NCI-H1436 treated with DMSO at 0.1 percent for 48 hours (cell line): ENCODE results near the gene RIPOR1.
"Not testable (repeated sequence)": the region's sequence is repeated elsewhere in the genome, so short reads cannot be mapped to it uniquely, and the experiment has no call there.

Experiments
- DNase-seq: peaks from one replicate; lab custom pipeline; 2025; lab: John Stamatoyannopoulos, UW

RIPOR1 gene, protein sequence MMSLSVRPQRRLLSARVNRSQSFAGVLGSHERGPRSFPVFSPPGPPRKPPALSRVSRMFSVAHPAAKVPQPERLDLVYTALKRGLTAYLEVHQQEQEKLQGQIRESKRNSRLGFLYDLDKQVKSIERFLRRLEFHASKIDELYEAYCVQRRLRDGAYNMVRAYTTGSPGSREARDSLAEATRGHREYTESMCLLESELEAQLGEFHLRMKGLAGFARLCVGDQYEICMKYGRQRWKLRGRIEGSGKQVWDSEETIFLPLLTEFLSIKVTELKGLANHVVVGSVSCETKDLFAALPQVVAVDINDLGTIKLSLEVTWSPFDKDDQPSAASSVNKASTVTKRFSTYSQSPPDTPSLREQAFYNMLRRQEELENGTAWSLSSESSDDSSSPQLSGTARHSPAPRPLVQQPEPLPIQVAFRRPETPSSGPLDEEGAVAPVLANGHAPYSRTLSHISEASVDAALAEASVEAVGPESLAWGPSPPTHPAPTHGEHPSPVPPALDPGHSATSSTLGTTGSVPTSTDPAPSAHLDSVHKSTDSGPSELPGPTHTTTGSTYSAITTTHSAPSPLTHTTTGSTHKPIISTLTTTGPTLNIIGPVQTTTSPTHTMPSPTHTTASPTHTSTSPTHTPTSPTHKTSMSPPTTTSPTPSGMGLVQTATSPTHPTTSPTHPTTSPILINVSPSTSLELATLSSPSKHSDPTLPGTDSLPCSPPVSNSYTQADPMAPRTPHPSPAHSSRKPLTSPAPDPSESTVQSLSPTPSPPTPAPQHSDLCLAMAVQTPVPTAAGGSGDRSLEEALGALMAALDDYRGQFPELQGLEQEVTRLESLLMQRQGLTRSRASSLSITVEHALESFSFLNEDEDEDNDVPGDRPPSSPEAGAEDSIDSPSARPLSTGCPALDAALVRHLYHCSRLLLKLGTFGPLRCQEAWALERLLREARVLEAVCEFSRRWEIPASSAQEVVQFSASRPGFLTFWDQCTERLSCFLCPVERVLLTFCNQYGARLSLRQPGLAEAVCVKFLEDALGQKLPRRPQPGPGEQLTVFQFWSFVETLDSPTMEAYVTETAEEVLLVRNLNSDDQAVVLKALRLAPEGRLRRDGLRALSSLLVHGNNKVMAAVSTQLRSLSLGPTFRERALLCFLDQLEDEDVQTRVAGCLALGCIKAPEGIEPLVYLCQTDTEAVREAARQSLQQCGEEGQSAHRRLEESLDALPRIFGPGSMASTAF

DNA sequence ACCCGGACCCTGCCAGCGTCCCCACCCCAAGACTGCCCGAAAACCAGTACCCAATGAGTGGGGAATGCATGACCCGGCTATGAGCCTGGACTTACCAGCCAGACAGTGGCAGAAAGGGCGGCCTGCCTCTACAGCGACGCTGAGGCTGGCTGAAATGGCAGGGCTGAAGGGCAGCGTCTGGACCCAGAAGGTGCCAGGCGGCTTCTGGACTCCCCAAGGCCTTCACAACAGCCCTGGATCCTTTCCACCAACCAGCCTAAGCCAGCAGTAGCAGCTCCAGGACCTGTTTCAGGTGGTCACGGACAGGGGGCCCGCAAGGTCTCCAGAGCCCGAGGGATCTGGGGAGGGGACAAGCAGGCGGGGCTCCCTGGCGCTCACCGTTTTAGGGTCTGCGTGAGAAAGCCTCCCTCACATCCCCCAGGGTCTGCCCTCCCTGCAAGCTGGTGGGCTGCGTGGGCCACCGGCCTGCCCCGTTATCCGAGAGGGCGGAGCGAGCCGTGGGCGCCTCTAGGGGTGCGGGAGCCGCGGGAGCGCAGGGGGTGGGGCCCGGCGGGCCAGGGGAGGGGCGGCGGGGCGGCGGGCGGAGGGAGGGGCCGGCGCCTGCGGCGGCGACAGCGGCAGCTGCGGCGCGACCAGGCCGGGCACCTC, at the start of gene RIPOR1:
Gene RIPOR1 (plus strand): TSS at position 608 of the 648 bp plus-strand sequence. CDS start 9,618 bp downstream, outside the sequence.
- DNase-seq = no peak

DNA sequence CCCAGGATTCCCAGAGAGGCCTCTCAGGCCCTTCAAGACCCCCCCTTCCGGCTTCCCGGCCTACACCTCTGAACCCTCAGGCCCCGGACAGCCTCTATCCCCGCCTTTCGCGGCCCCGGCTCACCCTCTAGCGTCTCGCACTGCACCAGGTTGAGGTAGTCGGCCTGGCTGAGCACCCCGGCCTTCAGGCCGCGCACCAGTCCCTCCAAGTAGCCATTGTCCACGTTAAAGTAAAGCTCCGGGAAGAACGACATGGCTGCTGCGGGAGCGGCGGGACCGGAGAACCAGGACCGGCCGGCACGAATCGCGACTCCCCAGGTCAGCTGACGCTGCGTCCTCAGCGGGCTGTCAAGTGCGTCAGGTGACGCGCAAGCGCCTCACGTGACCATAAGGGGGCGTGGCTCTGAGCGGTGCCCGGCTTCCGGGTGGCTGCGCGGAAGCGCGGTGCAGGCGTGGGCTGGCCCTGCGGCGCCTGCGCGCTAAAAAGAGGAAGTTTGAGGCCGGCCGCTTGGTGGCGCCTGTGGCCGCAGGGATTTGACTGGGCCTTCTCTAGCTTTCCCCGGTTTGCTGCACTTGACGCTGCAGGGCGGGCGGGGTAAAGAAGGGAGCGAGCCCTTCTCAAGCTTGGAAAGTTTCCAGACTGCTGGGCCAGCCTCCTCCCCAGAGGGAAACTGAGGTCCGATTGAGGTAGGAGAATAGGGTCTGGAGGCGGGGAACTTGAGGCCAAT, 47.6 kb upstream of the RIPOR1 start, which contains the start of gene ATP6V0D1:
Gene ATP6V0D1 (minus strand): TSS at position 325 of the 728 bp plus-strand sequence. CDS start 71 bp downstream, at position 254.
- DNase-seq = peak; percentile 82

DNA sequence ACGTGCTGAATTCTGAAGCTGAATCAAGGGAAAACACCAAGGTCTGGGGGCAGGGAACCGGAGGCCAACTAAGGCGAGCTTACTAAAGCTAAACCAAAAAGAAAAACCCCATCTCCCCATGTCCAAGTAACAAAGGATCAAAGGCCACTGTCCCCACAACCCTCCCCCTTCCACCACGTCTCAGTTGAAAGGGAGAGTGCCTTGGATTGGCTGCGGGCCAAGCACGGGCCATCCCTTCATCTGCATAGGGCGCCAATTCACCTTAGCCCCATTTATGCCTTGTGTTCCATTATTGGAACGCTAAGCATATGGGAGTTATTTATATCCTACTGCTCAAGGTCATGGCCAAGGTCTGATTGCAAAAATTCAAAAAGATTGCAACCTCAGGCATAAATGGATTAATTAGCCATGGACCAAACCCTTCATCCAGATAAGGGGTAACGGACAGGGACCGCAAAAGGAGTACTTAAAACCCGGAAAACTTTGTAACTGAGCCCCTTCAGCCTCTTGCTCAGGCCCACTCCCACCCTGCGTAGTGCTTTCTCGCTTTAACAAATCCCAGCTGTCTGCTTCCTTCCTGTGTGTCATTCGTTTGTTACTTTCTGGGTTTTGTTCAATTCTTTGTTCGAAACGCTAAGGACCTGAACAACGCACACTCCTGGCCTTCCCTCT, 46.9 kb upstream of the RIPOR1 start:
- no peak for DNase-seq

DNA sequence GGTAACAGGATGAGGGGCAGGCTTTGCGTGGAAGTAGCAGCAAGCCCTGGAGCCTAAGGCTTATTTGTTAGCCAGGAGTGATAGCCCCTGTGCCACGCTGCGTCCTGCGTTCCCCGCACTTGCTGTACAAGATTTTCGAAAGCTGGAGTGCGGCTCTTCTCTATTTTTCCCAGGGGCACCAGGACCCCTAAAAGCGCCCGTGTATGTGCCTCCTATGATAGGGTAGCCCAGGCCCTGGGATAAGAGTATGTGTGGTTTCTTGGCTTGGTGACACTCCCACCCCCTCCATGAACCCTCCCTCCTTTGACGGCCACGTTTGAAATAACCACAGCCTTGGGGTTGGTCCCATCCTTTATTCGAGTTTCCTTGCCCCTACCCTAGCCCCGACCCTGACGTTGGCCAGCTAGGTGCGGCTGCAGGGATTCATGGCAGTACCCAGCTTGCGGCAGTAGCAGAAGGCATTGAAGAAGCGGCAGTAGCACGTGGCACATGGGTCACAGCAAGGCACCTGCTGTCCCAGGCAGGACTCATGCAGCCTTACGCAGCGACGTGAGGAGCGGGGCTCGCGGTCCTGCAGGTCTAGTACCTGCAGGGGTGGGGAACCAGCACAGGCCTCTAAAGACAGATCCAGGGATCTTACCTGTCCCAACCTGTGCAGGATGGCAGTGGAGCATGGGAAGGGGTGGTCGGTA, 46.2 kb upstream of the RIPOR1 start:
- DNase-seq = no peak

DNA sequence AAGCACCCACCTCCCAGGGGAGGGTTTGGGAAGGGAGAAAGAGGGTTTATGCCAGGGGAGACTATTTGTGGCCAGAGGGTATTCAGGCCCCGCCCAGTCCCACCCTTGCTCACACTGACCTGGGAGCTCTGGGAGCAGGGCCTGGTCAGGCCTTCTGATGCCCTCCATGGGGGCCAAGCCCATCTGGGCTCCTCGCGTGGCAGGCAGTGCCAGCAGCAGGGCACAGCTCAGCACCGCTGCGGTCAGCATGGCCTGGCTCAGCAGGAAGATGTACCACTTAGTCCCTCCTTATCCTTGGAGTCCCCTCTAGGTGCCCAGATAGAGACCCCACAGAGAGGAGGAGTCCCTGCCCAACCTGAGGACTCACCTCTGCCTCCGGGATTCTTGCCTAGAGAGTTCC, 45.5 kb upstream of the RIPOR1 start, which contains the start of gene AGRP:
Gene AGRP (minus strand): TSS at position 398 of the 400 bp plus-strand sequence. CDS start 149 bp downstream, at position 249.
- no peak for DNase-seq

DNA sequence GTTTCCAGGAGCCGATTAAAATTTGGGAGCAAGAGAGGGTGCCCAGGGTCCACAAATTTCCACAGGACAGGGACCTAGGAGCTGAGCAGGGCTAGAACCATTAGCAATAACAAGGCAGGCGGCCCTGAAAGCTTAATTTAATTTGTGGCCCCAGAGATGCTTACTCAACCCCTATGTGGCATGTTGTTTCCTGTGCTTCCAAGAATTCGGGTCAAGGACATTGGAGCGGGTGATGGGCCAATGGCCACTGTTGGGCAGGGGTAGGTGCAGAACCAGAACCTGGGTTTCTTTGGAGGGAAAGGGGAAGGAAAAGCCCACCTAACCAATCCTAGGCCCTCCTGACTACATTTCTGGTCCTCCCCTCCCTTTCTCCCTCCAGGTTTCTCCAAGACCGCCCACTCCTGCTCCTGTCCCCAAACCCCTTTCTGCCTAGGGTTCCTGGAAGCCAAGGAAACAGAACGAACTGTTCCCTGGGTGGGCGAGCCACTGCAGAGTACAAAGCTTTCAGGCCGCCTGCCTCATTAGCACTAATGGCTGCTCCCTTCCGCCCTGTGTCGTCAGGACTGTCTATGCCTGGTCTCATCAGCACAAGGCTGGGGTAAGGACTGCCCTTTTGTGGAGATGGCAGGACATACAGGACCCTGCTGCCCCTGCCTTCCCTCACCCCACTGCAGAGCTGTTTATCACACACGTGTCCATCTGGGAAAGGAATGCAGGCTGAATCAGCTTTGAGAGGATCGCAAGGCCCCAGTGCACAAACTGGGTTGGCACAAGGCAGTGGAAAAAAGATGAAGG, 44.7 kb upstream of the RIPOR1 start:
- no peak for DNase-seq

DNA sequence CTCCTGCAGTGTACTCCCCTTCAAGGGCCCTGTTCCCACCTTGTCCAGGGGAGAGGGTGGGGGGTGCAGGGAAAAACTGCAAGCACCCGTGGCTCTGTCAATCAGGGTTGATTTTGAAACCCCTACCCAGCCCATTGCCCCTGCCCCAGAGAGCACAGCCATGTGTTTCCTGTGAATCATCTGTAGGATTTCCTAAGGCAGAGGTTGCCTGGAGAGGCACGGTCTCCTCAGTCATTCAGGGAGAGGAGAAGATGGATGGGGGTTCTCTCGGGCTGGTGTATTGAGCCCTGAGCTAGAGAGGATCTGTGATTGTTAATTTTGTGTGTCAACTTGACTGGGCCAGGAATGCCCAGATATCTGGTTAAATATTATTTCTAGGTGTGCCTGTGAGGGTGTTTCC, 41.8 kb upstream of the RIPOR1 start:
- DNase-seq = no peak

DNA sequence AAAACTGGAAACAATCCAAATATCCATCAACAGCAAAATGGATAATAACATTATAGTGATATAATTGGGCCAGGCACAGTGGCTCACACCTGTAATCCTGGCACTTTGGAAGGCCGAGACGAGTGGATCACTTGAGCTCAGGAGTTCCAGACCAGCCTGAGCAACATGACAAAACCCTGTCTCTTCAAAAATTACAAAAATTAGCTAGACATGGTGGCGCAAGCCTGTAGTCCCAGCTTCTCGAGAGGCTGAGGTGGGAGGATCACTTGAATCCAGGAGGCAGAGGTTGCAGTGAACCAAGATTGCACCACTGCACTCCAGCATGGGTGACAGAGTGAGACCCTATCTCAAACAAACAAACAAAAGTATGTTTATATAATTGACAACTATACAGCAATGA, 41.1 kb upstream of the RIPOR1 start:
- not testable (repeated sequence) for DNase-seq

DNA sequence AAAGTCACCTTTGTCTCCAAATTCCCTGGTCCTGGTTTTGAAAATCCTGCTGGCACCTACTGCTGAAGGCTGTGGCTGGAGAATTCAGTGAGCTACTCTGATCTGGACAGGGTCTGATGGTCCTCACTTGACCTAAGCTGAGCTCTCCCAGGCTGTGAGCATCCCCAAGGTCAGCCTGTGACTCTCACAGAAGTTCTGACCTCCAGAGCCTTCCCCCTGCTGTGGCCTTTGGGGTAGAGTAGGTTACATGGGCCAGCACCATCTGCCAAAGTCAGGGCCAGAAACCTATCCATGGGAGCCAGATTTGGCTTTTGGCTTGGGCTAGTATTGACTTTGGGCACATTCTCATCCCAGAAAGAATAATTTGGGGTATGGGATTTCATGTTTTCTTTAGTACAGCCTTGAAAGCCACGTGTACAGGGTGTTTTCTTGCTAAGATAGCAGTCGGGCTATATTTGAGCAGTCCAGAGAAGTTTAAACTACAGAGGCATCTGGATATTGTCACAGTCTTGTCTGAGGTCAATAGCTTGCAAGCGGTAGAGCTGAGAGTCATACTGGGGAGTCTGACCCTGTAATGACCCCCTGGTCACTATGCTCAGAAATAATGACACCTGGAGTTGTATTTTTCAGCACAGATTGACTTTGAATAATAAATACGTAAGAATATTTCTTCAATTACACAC, 39.1 kb upstream of the RIPOR1 start:
- DNase-seq = no peak

DNA sequence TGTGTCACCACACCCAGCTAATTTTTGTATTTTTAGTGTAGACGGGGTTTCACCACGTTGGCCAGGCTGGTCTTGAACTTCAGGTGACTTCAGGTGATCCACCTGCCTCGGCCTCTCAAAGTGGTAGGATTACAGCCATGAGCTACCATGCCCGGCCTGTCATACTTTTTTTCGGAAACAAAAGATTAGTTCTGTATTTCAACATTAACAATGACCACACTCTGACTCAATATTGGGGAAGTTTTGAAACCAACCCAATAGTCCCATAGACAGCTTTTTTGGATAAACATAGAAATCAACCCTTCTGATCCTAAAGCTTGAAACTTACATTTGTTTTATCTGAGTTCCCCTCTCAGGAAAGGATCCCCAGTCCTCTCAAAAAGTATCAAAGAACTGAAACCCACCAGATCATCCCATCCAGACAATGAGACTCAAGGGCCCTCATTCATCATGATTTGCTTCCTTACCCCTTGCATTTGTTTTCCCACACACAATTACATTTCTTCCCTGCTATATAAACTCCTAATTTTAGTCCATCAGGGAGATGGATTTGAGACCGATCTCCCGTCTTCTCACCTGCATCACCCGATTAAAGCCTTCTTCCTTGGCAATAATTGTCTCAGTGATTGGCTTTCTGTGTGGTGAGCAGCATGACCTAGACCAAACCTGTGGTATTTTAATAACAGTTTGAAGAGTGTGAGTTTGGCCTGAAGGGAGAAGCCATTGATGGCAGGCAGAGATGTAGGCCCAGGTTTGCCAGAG, 38.1 kb upstream of the RIPOR1 start:
- no peak for DNase-seq

DNA sequence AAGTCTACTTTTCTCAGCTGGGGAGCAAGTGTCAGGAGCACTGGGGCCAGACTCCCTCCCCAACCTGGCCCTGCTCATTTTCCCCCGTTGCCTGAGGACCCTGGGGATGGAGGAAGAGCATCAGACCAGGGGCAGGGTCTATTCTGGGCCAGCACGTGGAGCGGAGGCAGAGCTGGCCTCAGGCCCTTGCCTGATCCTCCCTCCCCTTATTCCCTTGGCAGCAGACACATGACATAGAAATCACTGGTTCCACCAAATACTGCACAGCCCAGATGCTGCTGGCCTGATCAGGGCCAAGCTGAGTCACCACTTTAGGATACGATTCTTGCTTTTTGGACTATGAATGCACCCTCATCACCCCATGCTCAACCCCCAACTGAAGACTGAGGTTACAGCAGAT, 29.5 kb upstream of the RIPOR1 start:
- DNase-seq = no peak

DNA sequence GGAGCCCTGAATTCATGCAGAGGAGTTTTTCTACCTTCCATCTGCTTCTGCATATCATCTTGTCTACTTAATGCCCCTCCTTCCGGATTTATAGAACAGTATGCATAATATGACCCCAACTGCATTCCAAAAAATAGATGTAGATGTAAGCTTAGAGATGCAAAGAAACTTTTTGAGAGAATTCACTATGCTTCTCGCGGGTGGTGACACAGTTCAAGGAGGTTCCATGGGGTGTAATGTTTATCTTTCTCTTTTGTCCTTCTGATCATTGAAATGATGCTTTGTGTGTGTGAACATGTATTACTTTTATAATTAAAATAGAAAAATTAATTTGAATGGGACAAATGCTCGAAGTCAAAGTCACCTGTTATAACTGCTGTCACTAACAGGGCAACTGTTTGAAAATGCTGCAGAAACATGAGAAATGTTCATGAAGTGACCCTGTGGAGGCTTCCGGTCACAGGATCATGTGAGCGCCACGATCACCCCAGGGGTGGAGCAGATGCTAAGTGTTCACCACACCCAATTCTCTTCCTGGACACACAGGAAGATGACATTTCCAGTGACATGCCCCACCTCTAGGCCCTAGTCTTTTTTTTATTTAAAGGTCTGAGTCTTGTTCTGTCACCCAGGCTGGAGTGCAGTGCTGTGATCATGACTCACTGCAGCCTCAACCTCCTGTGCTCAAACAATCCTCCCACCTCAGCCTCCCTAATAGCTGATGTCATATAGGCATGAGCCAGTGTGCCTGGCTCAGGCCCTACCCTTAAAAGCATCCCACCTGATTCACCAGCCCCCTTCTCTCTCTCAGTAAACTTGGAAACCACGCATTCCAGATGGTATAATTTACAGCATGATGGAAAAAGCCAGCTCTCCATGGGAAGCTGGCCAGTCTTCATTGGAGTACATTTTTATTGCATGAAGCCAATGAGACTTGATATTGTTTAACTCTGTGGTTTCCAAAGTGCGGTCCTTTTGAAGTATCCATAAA, 24.3 kb upstream of the RIPOR1 start:
- no peak for DNase-seq

DNA sequence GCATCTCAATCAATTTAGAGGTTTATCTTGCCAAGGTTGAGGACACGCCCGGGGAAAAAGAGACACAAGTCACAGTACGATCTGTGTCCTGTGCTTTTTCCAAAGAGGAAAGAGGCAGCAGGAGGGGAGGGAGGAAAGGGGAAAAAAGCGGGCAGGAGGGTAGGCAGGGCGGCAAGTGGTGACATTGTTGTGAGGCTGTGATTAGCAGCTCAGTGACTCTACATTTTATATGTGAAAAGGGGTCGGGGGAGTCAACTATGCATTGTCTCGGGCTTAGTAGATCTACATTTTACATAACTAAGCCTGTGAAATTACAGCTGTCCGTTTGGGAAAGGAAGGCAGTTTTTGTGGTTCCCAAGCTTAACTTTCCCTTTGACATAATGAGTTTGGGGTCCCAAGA, 22.2 kb upstream of the RIPOR1 start:
- DNase-seq = no peak

DNA sequence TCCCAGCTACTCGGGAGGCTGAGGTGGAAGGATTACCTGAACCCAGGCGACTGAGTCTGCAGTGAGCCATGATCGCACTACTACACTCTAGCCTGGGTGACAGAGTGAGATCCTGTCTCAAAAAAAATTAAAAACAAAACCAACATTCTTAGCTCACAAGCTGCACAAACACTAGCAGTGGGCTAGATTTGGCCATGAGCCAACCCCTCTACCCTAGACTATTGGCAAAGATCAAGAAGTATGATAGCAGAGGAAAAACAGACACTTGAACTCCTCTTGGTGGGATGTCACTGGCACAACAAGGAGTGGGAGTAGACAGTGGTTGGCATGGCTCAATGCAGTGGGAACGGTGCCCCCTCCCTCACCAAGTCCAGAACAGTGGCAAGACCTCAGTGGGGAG, 19.6 kb upstream of the RIPOR1 start:
- DNase-seq = no peak

DNA sequence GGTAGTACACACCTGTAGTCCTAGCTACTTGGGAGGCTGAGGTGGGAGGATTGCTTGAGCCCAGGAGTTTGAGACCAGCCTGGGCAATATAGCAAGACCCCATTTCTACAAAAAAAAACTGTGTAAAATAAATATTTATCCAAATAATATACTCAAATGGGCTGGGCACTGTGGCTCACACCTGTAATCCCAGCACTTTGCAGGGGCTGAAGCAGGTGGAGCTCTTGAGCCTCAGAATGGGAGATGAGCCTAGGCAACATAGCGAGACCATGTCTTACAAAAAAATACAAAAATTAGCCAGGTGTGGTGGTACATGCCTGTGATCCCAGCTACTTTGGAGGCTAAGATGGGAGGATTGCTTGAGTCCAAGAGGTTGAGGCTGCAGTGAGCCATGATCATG, 14.7 kb upstream of the RIPOR1 start:
- not testable (repeated sequence) for DNase-seq

DNA sequence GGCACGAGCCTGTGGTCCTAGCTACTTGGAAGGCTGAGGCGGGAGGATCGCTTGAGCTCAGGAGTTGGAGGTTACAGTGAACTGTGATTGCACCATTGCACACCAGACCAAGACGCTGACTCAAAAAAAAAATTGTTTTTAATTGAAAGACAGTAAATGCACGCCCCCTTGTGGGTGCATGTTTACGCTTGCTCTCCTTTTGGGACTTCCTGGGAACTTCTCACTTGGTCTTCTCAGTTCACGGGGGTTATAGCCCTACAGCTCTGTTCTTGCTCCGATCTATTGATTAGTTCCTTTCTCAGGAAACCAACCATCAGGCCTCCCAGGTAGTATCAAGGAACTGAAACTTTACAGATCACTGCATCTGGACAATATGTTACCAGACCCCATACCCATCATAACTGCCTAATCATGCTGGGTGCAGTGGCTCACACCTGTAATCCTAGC, 14.2 kb upstream of the RIPOR1 start:
- peak; percentile 14 for DNase-seq
